Activated T-helper 1 cell treated with Interleukin-2 at 50 U/mL for 16 hours (primary cell): ENCODE data around the gene TMEM80.

Experiments
- DNase-seq: peaks from one replicate; pipeline ENCODE4 v3.0.0-alpha.2; 2020; ENCODE audit warnings: low read depth

Gene TMEM80

DNA sequence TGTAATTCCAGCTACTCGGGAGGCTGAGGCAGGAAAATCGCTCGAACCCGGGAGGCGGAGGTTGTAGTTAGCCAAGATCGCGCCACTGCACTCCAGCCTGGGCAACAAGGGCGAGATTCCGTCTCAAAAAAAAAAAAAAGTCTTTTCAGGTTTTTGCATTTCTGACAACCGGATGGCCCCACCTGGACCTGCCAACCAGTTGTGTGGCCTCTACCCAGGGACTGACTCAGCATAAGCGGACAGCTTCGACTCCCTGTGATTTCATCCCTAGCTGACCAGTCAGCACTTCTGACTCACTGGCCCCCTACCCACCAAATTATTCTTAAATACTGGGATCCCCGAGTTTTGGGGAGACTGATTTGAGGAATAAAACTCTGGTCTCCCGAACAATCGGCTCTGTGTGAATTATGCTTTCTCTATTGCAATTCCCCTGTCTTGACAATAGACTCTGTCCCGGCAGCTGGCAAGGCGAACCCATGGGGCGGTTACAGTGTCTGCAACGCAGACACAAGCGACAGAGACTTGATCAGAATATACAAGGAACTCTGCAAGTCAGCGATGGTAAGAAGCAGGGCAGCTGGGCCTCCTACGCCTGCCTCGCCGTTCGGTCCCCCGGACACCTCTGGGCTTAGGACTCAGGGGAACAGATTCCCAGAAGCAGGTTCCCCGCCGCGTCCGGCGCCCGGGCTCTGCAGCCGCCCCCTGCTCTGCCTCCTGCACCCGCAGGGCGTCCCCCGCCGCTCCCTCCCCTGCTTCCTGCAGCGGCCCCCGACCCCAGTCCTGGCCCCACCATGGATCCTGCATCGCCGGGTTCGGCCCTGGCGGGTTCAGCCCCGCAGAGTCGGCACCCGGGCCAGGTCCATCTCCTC lies 50.9 kb downstream of the TMEM80 start:
- DNase-seq = no peak

GRCh38 chr11:747158-748006 lies 51.8 kb downstream of the TMEM80 start, which contains the start of gene TALDO1:
TSS of gene TALDO1 (plus strand) at chr11:747464. CDS start at chr11:747482, 18 bp downstream.
- DNase-seq = peak; percentile 70

DNA sequence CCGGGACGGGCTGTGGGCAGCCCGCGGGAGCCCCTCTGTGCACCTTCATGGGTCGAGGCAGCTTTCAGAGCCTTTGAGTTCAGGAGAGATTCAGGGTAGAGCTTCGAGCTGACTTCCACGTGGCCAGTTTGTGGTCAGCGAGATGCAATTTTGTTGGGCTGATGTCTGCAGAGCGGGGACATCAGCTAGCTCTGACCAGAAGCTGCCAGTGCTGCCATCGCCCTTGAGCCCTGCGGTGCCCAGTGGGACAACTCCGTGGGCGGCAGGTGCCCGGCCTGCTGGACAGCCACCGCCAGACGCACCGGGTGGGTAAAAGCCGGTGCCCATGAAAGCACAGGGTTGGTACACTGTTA lies 52.4 kb downstream of the TMEM80 start:
- DNase-seq = no peak

DNA sequence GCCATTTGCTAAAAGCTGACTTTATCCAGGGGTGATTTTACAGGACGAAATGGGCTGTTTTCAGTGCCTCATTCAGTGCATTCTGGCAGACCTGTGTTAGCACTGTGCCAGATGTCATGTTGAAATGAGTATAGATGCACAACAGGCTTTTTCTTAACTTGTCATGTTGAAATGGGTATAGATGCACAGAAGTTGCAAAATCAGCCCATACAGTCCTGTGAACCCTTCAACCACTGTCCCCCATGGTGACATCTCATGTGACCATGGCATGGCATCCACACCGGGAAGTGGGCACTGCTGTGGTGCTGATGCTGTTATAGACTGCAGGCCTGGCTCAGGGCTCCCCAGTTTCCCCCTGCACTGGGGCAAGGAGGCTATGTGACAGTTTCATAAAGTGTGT lies 54.1 kb downstream of the TMEM80 start:
- no peak for DNase-seq
